Nephron progenitor cell (in vitro differentiated cells): ENCODE measurements around the gene ANK2.

Source experiments
- DNase-seq: peaks from one replicate; pipeline ENCODE4 v3.0.0; 2021
- H3K27ac Mint-ChIP-seq: 2 replicates; pipeline ENCODE4 v1.8.0; 2021; ENCODE audit warnings: mild to moderate bottlenecking, moderate library complexity, mixed read lengths
- H3K27me3 Mint-ChIP-seq: 2 replicates; pipeline ENCODE4 v1.8.0; 2021; ENCODE audit warnings: mild to moderate bottlenecking, low read depth, mixed read lengths; ENCODE audit not compliant: poor library complexity
- H3K36me3 Mint-ChIP-seq: 2 replicates; pipeline ENCODE4 v1.8.0; 2021; ENCODE audit warnings: low read depth, mixed read lengths
- H3K4me1 Mint-ChIP-seq: 2 replicates; pipeline ENCODE4 v1.8.0; 2021; ENCODE audit warnings: mixed read lengths
- H3K4me3 Mint-ChIP-seq: 2 replicates; pipeline ENCODE4 v1.8.0; 2021; ENCODE audit warnings: mild to moderate bottlenecking, moderate library complexity, mixed read lengths
- H3K9me3 Mint-ChIP-seq: 2 replicates; pipeline ENCODE4 v1.8.0; 2021; ENCODE audit warnings: mild to moderate bottlenecking, moderate library complexity, mixed read lengths
- TF ChIP-seq, protein P1 (sequence below): fragments of 200-600 bp; sonication (generic); IDR thresholded peaks from 2 replicates; pipeline ENCODE4 v1.5.0; 2021; ENCODE audit warnings: antibody characterized with exemption

Gene ANK2

DNA sequence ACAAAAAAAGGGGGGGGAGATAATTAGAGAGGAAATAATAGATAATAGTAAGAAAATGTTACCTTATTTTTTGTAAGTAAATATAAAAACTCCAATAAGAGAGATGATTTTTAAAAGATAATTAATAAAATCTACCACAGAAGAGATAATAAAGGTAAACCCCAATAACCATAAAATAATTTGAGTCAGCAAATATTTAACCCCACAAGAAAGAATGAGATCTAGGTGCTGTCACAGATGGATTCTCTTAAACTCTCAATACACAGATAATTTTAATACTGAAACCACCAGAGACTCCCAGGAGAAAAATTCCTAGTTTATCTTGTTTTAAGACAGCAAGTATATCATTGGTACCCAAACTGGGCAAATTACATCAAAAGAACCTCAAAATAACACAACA, 341.4 kb downstream of the ANK2 start:
- Mint-ChIP-seq H3K36me3 (no peaks in the 10 kb centered on the region), H3K27ac (no peak overlapping the region), H3K27me3 (no peaks in the 10 kb centered on the region), H3K4me3 (no peak overlapping the region), H3K9me3 (peaks cover 10% of the 10 kb centered on the region), H3K4me1 (no peaks in the 10 kb centered on the region)
- no peak for DNase-seq
- TF ChIP-seq, protein P1, sequence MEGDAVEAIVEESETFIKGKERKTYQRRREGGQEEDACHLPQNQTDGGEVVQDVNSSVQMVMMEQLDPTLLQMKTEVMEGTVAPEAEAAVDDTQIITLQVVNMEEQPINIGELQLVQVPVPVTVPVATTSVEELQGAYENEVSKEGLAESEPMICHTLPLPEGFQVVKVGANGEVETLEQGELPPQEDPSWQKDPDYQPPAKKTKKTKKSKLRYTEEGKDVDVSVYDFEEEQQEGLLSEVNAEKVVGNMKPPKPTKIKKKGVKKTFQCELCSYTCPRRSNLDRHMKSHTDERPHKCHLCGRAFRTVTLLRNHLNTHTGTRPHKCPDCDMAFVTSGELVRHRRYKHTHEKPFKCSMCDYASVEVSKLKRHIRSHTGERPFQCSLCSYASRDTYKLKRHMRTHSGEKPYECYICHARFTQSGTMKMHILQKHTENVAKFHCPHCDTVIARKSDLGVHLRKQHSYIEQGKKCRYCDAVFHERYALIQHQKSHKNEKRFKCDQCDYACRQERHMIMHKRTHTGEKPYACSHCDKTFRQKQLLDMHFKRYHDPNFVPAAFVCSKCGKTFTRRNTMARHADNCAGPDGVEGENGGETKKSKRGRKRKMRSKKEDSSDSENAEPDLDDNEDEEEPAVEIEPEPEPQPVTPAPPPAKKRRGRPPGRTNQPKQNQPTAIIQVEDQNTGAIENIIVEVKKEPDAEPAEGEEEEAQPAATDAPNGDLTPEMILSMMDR = no peak

DNA sequence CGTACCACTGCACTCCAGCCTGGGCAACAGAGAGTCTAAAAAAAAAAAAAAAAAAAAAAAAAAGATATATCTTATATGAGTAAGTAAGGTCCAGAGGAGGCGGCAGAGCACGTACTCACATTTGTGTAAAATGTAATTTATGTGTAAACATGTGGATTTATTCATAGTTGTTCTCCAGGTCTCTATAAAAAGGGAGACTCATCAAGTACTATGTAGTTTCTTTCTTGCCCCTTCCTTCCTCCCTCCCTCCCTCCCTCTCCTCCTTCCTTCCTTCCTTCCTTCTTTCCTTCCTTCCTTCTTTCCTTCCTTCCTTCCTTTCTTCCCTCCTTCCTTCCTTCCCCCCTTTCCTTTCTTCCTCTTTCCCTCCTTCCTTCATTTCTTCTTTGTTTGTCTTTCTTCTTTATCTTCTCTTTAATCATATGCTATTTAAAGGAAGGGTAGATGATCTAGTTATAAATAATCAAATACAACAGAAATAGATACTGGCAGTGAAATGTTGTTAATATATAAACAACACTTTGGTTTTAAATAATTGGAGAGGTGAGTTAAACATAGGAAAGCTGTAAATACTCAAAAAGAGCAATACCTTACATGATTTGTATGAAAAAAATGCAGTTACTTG, 344.8 kb downstream of the ANK2 start:
- Mint-ChIP-seq H3K27ac (no peak overlapping the region), H3K36me3 (no peaks in the 10 kb centered on the region), H3K4me1 (no peaks in the 10 kb centered on the region), H3K27me3 (no peaks in the 10 kb centered on the region), H3K4me3 (no peak overlapping the region), H3K9me3 (peaks cover 3% of the 10 kb centered on the region)
- DNase-seq = no peak
- TF ChIP-seq, protein P1 = no peak

DNA sequence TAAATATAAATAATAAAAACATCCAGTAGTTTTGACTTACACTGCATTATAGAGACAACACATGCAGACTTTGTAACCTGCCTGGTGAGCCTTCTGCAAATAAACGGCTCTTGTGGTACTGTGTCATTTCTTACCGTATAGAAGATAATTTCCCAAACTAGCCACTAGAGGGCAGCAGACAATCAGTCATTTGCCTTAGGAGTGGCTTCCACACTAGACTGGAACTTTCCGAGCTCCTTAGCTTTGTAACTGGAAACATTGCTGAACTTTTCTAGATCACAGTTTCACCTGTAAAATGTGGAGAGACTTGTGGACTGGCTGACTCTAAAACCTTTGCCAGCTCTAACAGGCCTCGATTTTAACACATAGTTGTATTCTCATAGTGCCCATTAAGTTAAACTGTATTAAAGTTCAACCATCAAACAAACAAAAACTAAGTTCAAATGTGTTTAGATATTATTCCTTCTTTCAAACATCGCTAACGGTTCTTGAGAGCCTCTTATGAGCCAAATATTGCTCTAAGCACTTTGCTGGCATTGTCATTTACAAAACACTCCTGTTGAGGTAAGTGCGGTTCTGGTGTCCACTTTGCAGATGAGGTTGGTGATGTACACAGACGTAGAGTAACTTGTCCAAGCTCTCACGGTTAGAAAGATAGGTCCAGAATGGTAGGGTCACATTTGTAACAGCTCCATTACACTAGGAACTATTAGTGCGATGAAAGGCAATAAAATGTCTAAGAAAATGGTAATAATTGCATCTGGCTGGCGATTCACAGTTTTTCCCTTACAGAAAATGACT, 345.5 kb downstream of the ANK2 start:
- H3K9me3 Mint-ChIP-seq = peaks cover under 1% of the 10 kb centered on the region
- peak; percentile 47 for DNase-seq
- H3K36me3 Mint-ChIP-seq = no peaks in the 10 kb centered on the region
- TF ChIP-seq, protein P1 = peak; percentile 90
- no peaks in the 10 kb centered on the region for H3K27me3 Mint-ChIP-seq
- H3K4me1 Mint-ChIP-seq = no peaks in the 10 kb centered on the region
- H3K27ac Mint-ChIP-seq = no peak overlapping the region
- no peak overlapping the region for H3K4me3 Mint-ChIP-seq

DNA sequence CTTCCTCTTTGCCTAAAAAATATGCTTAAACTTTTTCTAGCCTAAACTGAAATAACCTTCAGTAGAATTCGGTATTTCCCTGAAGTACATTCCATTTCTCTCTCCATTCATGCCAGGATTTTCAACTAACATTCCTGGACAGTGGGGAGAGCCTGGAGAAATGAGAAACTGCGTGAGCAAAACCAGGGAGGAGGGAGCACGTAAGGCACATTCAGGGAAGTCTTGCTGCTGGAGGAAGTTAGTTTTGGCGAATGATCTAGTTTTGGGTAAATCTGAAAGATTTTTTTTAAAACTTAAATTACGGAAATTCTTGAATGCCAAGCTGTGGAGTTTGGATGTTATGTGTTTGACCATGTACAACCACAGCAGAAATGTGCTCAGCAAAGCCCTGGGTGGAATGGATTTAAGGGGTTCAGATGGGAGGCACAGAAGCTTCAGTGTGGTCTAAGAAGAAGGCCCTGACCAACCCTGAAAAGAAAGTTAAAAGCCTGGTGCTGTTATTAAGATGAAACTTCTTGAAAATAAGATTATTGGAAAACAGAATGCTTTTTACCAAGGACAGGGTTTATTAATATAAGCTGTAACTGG, 347.8 kb downstream of the ANK2 start:
- DNase-seq = no peak
- no peak overlapping the region for H3K4me3 Mint-ChIP-seq
- no peaks in the 10 kb centered on the region for H3K9me3 Mint-ChIP-seq
- no peaks in the 10 kb centered on the region for H3K4me1 Mint-ChIP-seq
- TF ChIP-seq, protein P1 = no peak
- no peak overlapping the region for H3K27ac Mint-ChIP-seq
- H3K27me3 Mint-ChIP-seq = peaks cover 5% of the 10 kb centered on the region
- no peaks in the 10 kb centered on the region for H3K36me3 Mint-ChIP-seq

DNA sequence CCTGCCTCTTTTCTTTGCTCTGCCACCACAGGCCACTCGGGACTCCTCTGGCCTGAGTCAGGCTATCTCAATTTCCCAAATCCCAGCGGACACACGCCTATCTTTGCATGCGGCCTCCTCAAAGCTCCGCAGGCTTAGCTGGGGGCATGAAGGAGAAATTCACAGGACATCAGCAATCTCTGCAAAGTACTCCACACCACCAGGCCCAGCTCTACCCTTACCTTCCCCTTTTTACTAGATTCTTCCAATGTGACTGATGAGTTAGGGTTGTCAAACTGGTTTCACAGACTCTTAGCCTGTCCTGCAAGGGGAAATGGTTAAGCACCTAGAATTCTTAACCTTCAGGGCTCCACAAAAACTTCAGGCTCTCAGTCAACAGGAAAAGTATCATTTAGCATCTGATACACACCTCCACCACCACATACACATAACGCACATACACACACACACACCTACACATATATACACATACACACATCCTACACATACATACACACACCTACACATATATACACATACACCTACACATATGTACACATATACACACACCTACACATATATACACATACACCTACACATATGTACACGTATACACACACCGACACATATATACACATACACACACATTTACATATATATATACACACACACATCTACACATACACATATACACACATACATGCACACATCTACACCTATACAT, 349.1 kb downstream of the ANK2 start:
- Mint-ChIP-seq H3K27me3 (peaks cover 5% of the 10 kb centered on the region), H3K4me3 (no peak overlapping the region), H3K27ac (no peak overlapping the region), H3K9me3 (no peaks in the 10 kb centered on the region), H3K4me1 (no peaks in the 10 kb centered on the region), H3K36me3 (no peaks in the 10 kb centered on the region)
- TF ChIP-seq, protein P1 = no peak
- DNase-seq = no peak
